ENCODE data around the gene CAMK2B.

DNA sequence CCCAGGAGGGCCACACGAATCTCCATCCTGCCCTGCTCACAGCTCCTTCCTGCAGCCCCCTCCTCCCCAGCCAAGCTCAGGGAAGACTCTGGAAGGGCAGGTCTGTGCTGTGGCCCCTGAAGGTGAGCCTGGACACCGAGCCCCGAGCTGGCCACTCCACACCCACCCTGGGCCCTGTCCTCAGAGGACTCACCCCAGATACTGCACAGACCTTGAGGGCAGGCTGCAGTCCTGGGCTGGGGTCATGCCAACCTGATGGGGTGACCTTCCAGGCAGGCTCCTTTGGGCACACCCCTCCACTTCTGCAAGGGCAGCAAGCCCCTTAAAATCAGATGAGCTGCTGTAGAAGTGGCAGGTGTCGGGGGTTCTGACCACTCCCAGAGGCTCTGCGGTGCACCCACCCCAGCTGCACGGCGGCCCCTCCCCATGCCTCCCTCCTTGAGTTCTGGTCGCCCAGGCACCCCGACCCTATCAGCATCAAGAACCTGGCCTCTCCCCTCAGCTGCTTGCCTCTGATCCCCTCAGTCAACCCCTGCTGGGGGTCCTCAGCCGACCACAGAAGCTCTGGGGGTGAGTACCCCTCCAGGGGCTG is 100.3 kb downstream of the CAMK2B start:
- TF ChIP-seq, protein P1, sequence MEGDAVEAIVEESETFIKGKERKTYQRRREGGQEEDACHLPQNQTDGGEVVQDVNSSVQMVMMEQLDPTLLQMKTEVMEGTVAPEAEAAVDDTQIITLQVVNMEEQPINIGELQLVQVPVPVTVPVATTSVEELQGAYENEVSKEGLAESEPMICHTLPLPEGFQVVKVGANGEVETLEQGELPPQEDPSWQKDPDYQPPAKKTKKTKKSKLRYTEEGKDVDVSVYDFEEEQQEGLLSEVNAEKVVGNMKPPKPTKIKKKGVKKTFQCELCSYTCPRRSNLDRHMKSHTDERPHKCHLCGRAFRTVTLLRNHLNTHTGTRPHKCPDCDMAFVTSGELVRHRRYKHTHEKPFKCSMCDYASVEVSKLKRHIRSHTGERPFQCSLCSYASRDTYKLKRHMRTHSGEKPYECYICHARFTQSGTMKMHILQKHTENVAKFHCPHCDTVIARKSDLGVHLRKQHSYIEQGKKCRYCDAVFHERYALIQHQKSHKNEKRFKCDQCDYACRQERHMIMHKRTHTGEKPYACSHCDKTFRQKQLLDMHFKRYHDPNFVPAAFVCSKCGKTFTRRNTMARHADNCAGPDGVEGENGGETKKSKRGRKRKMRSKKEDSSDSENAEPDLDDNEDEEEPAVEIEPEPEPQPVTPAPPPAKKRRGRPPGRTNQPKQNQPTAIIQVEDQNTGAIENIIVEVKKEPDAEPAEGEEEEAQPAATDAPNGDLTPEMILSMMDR (conservative IDR thresholded peaks at IDR 0.05; ENCODE audit: low read depth in 2 of 2): no peak
- TF ChIP-seq EZH2phosphoT487 (IDR thresholded peaks at IDR 0.05; ENCODE audit: unreplicated experiment) (no peak), EZH2 (IDR thresholded peaks at IDR 0.05; ENCODE audit: low read depth, unreplicated experiment) (no peak), CREB1 (CRISPR knock-in tag; IDR thresholded peaks at IDR 0.05; ENCODE audit: low read depth) (no peak), POLR2AphosphoS5 (IDR thresholded peaks at IDR 0.05; ENCODE audit: low read depth) (no peak), JUNB (IDR thresholded peaks at IDR 0.05; ENCODE audit: unreplicated experiment) (no peak), STAT1 (IDR thresholded peaks at IDR 0.05; ENCODE audit: unreplicated experiment) (no peak), ZNF114 (CRISPR knock-in tag; IDR thresholded peaks at IDR 0.05) (no peak), NANOG (IDR thresholded peaks at IDR 0.05; ENCODE audit: borderline replicate concordance) (no peak), ZNF331 (CRISPR knock-in tag; IDR thresholded peaks at IDR 0.05; ENCODE audit: low read depth) (no peak)
- TF ChIP-seq, protein P2, sequence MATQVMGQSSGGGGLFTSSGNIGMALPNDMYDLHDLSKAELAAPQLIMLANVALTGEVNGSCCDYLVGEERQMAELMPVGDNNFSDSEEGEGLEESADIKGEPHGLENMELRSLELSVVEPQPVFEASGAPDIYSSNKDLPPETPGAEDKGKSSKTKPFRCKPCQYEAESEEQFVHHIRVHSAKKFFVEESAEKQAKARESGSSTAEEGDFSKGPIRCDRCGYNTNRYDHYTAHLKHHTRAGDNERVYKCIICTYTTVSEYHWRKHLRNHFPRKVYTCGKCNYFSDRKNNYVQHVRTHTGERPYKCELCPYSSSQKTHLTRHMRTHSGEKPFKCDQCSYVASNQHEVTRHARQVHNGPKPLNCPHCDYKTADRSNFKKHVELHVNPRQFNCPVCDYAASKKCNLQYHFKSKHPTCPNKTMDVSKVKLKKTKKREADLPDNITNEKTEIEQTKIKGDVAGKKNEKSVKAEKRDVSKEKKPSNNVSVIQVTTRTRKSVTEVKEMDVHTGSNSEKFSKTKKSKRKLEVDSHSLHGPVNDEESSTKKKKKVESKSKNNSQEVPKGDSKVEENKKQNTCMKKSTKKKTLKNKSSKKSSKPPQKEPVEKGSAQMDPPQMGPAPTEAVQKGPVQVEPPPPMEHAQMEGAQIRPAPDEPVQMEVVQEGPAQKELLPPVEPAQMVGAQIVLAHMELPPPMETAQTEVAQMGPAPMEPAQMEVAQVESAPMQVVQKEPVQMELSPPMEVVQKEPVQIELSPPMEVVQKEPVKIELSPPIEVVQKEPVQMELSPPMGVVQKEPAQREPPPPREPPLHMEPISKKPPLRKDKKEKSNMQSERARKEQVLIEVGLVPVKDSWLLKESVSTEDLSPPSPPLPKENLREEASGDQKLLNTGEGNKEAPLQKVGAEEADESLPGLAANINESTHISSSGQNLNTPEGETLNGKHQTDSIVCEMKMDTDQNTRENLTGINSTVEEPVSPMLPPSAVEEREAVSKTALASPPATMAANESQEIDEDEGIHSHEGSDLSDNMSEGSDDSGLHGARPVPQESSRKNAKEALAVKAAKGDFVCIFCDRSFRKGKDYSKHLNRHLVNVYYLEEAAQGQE (IDR thresholded peaks at IDR 0.05; ENCODE audit: unreplicated experiment): no peak

Data from GM23338 (cell line).